AML-193 (cell line): Measurements from ENCODE around the gene RGS19.

ENCODE experiments used
- DNase-seq, 2 experiments: peaks; one replicate each; lab custom pipeline; 2025; lab: John Stamatoyannopoulos, UW

RGS19 gene

DNA sequence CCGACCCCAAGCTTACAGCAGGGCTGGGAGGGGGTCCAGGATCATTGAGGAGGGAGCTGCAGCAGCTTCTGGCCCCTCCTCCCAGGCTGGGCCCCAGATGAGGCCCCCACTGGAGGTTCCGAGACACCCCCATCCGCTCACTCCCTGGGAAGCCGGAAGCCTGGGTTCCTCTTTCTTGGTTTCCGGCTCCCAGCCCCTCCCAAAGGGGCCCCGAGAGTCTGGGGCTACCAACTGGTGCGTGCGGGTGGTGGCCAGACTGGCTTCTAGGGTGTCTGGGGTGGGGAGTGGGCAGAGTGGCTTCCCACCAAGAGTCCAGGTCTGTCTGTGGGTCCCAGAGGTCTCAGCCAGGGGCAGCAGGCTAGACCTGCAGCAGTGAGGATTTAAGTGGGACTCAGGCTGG is 2.2 kb downstream of the RGS19 start:
- peak; percentile 58 to 71 for DNase-seq

DNA sequence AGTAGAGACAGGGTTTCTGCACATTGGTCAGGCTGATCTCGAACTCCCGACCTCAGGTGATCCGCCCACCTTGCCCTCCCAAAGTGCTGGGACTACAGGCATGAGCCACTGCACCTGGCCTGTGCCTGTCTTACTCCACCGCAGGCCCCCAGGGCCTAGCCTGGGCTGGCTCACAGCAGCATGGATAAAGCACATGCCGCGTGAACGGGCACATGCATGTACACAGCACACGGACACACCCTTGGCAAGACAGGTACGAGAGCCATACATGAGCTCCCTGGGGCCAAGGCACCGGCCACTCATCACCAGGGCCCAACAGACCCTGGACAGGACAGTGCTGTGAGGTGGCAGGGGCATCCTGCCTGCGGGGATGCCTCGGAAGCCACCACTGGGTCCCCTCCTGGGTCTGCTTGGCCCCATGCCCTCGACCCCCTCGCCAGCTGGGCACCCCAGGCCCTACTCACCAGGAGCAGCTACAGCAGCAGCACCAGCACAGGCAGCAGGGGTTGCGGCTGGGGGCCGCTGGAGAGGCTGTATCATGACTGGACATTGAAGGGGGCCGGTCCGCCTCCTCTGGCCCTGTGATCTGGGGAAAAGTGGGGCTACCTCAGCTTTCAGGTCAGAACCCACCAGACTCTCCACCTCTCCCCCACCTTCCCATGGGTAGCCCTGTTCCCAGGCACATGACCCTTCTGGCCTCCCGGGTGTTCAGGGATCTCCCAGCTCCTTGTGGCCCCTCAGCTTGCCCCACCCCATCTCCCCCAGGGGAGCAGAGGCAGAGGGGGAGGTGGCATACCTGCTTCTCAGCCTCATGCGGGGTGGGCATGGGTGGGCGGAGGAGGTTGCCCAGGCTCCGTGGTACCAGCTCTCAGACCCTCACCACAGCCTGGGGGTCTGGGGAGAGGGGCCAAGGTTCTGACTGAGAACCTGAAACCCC is 3.0 kb downstream of the RGS19 start:
- no peak for DNase-seq

DNA sequence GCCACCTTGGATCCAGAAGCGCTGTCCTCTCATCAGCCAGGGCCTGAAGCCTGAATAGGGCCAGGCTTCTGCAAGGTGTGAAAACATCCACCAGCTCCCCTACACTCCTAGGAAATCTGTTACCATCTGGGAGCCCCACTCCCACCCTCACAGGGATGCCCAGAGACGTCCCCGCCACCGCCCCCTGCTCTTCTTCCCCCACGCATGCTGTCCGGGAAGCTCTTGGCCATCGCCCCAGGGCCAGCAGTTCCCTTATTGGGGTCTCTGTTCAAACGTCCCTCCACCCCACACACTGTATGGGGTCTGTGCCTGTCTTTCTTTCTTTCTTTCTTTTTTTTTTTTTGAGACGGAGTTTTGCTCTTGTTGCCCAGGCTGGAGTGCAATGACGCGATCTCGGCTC is 3.8 kb downstream of the RGS19 start:
- DNase-seq = no peak

DNA sequence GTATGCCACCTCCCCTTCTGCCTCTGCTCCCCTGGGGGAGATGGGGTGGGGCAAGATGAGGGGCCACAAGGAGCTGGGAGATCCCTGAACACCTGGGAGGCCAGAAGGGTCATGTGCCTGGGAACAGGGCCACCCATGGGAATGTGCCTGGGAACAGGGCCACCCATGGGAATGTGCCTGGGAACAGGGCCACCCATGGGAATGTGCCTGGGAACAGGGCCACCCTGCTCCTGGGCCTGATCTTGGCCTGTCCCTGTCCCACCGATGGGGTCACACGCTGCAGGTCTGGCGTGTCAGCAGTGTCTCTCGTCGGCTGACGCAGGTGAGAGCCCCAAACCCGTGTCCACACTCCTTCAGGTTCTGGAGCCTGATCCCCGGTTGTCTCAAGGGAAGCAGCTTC is 4.4 kb downstream of the RGS19 start:
- DNase-seq = no peak

DNA sequence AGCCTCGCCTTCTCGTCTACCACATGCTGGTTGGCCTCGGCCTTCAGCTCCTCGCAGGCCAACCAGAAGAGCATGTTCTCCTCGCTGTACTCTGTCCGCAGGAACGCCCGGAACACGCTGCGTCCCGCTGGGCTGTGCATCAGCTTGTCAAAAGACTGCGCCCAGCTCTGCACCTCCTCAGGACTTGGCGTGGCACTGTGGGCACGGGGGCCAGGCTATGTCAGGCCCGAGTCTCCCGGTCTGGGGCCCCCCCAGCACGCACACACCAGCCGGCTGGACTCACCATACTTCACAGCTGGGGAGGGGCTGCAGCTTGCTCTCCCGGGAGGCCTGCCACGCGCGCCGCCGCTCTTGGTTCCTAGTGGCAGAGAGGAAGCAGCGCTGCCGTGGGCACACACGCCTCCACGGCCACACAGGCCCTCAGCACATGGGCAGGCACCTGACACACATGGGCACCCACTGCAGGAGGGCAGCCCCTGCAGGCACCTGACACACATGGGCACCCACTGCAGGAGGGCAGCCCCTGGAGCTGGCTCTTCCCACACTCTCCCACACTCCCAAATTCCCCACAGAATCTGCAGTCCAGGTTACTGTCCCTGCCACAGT is 5.0 kb downstream of the RGS19 start:
- DNase-seq = no peak

DNA sequence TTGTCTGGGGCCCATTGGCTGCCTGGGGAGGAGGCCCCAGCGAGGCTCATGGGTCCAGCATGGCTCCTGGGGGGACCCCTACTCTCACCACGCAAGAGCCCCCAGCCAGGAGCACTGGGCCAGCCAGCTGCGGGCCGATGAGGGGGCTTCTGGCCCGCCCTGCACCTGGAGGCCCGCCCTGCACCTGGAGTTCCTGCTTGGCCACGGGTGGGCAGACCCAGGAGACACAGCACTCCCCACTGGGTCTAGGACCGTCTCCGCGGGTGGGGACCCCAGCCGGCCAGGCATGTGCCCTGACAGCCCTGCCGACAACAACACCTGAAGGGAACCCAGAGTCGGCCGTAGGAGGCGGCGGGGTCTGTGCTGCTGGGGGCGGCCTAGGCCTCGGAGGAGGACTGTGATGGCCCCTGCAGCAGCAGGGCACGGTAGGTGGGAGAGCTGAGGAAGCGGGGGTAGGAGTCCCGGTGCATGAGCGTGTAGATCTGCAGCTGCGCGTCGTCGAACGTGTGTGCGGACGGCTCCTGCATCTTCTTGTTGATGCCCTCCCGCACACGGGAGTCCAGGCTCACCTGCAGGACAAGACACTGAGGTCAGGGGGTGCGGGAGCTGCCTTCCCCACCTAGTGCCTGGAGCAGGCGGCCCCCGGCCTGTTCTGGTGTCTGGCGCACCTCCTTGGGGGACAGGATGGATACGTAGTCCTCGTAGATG is 5.7 kb downstream of the RGS19 start:
- DNase-seq = no peak

DNA sequence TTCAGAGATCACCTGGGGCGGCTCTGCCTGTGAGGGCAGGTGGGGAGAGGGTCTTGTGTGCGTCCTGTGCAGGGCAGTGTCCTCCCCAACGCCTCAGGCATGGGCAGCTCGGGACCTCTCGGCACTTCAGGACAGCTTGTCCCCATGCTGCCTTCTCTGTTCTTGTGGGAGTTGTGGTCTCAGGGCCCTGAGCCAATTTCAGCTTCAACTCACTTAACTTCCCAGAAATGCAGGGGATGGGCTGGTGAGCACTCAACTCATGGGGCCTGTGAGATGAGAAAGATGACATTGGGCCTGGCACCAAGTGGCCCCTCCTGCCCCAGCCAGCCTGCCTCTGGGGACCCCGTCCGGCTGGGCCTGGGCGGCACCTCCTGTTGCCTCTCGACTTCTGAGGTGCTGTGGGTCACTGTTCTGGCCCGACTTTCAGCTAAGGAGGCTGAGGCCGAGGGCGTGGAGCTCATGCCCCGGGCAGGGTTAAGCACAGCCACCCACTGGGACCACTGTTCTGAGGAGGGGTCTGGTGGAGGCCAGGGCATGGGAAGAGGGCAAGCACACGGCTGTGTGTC is 6.7 kb downstream of the RGS19 start:
- no peak for DNase-seq

DNA sequence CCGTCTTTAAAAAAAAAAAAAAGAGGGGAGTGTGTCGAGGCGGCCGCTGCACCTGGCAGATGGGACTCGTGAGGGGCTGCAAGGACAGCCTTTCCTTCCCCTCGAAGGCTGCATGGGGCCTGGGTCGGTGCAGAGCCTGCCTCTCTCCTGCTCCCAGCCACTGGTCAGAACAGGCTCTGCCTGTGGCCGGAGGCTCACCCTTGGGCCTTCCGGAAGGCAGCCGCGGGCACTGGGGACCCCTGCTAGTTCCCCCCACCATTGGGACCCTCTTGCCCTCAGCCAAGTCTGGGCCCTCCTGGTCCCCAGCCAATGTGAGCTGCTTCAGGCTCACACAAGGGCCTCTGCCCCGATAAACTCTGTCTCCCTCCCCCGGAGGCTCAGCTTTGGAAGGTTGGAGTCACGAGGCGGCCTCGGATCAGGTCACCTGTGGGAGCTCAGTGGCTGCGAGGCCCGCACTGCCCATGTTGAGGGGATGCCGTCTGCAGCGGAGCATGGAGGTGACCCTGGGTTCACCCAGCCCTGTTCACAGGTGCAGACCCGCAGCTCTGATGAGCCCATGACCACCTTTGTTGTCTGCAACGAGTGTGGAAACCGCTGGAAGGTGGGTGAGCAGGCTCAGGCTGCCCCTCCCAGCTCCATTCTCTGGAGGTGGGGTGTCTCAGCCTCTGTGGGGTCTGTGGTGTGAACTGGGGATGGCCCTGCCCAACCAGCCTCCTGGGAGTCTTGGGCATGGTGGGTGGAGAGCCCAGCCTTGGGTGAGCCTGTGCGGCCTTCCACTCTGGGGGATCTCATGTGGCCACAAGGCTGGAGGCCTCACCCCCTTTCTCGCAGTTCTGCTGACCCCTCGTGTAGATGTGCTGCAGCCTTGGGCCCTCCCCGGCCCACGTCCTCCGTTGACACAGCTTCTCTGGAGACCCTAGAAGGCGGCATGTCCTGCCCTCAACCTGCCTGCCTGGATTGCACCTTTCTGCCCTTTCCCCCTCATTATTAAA is 7.7 kb downstream of the RGS19 start:
- DNase-seq = no peak

DNA sequence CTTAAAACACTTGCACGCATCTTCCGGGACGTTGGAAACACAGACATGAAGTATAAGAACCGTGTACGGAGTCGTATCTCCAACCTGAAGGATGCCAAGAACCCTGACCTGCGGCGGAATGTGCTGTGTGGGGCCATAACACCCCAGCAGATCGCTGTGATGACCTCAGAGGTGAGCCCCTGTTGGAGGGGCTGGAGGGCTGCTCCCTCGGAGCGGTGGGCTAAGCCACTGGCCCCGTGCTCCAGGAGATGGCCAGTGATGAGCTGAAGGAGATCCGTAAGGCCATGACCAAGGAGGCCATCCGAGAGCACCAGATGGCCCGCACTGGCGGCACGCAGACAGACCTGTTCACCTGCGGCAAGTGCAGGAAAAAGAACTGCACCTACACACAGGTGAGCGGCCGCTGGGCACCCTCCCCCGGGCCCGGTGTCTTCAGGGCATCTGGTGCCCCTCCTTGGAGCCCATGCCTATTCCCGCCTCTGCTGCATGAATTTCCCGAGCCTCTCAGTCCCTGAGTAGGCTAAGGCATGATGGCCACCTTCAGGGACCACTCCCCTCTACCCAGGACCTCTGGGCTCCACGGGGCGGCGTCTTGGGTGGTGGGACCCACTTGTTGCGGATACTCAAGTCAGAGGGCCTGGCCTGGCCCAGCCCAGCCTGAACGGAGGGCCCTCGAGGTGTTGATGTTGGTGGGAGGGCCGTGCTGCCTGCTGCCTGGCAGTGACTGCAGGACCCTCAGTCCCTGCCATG is 8.9 kb downstream of the RGS19 start:
- DNase-seq = no peak

DNA sequence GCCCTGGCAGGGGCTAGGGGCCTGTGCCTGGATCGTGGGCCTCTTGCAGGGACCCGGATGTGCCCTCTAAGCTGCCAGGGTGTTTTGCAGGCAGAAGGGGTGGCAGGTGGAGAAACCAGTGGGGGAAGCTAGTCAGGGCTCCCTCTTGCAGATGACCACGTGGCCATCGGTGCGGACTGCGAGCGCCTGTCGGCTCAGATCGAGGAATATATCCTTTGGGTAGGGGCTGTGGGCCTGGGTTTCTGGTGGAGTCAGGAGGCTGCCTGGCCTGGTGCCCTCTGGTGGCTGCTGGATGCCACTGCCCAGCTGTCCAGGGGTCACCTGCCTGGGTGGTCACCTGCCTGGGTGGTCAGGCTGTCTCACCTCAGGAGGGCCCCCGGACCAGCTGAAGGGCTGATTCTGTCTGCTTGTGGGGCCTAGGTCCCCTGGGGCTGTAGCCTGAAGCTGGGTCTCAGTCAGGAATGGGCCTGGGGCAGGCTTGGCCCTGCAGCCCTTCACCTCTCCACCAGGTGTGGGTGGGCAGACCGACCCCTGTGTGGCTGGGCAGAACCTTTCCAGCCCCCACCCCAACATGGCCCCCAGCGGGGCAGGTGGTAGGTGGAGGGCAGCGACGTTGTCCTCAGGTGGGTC is 9.6 kb downstream of the RGS19 start:
- DNase-seq = peak in 1 of 2 experiments; percentile 16

DNA sequence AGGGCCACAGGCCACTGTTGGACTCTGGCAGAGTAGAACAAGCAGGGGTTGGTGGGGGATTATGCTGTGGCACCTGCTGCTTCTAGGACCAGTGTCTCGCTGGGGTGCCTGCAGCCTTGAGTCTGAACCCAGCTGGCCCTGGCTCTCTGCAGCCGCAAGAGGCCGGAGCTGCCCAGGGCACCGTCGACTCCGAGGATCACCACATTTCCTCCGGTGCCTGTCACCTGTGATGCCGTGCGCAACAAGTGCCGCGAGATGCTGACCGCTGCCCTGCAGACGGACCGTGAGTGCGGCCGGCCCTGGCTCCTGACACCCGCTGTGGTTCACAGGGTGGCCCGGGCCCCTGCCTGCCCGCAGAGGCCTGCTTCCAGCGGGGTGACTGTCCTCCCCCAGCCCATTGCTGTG is 10.1 kb downstream of the RGS19 start:
- no peak for DNase-seq

DNA sequence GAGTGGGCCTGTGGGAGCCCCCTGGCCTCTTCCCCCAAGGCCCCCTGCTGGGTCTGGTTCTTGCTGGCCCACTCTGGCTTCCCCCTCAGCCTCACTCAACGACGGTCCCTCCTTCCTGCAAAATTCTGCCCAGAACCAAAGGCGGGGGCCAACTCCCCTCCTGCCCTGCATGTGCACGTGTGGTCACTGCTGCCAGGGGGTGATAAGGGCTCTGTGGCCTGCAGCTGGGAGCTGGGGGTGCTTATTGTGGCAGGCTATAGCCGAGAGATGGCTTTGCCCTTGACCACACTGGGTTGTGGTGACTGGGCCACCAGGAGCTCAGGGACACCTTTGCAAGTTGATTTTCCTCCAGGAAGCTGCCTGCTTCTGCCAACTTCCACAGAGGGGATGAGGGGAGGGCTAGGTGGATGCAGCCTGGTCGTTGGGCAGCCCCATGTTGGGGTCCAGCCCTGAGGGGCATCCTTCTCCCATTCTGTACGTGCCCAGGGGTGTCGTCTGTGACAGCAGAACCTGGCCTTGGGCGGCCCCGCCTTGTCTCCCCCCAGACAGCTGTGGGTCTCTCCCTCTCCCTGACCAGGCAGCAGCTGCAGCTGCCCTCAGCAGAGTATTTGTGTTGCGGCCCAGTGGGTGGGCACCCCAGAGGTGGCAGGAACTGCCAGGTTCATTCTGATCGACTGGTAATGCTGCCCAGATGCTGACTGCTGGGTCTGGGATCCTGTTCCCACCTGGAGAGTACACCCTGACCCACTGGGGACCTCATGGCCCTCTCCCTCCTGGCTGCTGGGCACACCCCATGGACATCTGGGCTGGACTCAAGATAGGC is 10.7 kb downstream of the RGS19 start:
- no peak for DNase-seq

DNA sequence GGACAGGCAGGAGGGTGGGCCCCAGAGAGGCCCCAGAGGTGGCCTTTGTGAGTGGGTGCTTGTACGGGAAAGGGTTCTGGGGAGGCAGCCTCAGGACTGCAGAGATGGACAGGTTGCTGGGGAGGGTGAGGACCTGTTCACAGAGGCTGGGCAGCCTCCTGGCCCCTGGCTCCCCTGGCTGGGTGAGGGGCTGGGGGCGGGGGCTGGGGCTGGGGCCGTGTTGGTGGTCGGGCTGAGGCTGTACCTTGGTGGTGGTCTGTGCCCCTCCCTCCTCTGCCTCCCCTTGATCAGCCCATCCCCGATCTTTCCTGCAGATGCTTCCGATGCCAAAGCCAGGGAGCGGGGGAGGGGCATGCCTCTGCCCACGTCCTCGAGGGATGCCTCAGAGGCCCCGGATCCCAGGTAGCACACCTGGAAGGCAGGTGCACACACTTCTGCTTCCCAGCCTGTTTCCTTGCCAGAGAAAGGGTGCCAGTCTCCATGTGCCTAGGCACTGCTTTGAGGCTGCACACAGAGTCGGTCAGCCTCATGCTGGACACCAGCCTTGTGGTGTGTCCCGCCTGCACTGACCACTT is 11.5 kb downstream of the RGS19 start:
- no peak for DNase-seq

DNA sequence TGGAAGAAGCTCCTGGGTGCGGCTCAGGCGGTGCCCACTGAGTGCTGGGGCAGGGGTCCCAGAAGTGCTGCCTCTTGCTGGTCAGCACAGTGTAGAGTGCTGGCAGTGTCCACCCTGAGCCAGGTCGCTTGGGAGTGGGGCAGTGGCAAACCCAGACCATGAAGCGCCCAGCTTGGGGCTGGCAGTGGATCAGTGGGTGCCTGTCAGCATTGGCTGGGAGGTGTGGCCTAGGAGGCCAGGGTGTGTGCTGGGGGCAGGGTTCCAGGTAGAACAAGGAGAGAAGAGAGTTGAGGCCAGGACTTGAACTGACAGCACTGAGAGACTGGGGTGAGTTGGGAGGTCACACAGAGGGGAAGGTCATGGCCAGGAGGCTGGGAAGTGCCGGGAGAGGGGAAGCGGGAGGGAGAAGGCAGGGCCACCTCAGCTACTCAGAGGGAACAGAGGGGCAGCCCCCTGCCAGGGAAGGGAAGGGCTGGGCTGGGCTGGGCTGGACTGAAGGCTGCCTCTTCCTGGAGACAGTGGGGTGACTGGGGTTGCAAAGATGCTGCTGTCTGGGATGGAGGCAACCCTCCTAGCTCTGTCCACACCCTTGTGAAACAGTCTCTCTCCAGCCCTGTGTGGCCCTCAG is 12.2 kb downstream of the RGS19 start:
- DNase-seq = no peak

DNA sequence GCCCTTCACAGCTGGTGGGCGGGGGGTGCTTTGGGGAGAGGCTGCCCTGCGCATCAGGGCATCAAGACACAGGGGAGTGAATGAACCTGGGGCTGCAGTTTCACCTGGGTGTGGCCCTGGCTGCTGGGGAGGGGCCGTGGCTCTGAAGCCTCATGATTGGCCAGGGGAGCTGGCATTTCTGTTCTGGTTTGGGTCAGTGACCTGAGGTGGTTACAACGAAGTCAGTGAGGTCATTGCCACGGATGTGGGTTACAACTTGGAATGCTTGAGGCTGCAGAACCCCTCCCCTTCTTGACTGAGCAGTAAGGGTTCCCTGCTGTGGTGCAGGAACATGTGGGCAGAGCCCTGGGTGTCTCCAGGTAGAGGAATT is 13.4 kb downstream of the RGS19 start:
- DNase-seq = peak; percentile 73 to 80

DNA sequence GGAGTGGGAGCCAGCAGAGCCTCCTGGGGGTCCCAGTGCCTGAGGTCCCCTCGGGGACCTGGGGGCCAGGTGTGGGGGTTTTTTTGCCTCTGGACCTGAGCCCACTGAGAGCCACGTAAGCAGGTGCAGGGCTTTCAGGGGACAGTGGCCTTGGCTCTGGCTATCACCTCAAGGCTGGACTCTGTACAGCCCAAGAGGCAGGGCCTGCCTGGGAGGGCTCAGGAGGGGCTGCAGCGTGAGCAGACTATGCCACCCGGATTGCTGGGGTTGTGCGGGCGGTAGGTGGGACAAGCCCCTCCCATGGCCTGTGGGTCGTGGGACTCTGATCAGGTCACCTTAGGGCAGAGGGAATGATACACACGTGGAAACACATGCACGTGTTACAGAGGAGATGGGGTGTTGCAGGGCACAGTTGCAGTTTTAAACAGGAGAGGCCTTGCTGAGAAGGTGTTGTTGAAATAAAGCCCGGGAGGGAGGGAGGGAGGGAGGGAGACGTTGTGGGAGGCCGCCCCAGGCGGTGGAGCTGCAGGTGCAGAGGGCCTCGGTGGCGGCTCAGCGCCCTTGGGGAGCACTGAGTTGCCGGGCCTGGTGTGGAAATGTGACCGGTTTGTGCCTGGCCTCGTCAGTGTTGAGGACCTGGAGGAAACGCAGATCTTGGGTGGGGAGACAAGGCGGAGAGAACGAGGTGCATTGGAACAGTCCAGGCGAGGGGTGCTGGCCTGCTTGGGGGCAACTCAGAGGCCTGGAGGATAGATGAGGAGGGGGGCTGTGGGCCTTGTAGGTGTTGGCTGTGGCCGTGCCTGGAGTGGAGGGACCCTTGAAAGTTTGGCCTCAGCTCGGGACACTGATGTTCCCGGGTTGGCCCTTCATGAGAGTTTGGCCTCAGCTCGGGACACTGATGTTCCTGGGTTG is 14.0 kb downstream of the RGS19 start:
- no peak for DNase-seq

DNA sequence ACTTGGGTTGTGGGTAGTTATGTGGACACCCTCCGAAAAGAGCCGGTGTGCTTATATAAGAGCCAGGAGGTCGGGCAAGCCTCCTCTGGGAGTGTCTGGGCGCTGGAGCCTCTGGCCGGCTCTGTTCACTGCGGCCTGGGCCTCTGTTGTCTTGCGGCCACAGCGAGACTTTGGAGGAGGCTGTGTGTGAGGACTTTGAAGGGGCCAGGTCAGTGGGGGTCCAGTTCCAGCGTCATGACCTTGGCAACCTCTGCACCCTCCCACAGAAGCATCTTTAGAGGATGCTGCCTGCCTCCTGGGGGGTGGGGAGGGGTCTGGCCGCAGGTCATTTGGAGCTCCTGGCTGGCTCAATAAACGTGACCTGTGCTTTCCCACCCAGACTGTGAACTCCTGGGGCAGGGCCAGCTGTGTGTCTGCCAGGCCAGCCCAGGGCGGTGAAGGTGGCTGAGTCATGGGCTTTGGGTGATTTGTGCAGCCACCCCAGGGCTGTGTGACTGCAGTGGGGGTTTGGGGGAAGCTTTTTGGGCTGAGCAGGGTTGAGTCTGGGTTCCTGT is 15.1 kb downstream of the RGS19 start:
- no peak for DNase-seq
